Transverse colon (tissue), 4 donors: ENCODE results near the gene RAB3IL1. TPM values are rescaled to one million over a fixed set of nuclear protein-coding genes. Genes with fewer than 3 reads are reported as not detected.
"Not testable (repeated sequence)": the region's sequence is repeated elsewhere in the genome, so short reads cannot be mapped to it uniquely, and the experiment has no call there.

Experiments
- DNase-seq: peaks from one replicate; pipeline ENCODE4 v3.0.0-alpha.2; 2019
- H3K27ac ChIP-seq, 4 donors: fragments of 200-600 bp; sonication (generic); 2 replicates each; pipeline ENCODE4 v1.5.1; 2016 to 2018; ENCODE audit warnings: inconsistent platforms in 4 of 4
- H3K27me3 ChIP-seq: fragments of 200-600 bp; sonication (generic); 2 replicates; pipeline ENCODE4 v1.5.1; 2017; ENCODE audit warnings: inconsistent platforms
- H3K36me3 ChIP-seq, 4 donors: fragments of 200-600 bp; sonication (generic); 2 replicates each; pipeline ENCODE4 v1.5.1; 2017 to 2019; ENCODE audit warnings: inconsistent platforms in 4 of 4
- H3K4me1 ChIP-seq, 4 donors: fragments of 200-600 bp; sonication (generic); 2 replicates each; pipeline ENCODE4 v1.5.1; 2017 to 2020; ENCODE audit warnings: inconsistent platforms in 4 of 4
- H3K4me3 ChIP-seq, 4 donors: fragments of 200-600 bp; sonication (generic); 1 replicate in 1 of 4; 2 replicates in 3 of 4; pipeline versions ENCODE4 v1.5.1 to v1.6.1; 2017 to 2019; ENCODE audit warnings: inconsistent platforms in 4 of 4
- H3K9me3 ChIP-seq, 2 donors: fragments of 200-600 bp; sonication (generic); 2 replicates each; pipeline ENCODE4 v1.5.1; 2017 to 2019; ENCODE audit warnings: inconsistent platforms in 2 of 2
- EP300 ChIP-seq: sonication (generic); formaldehyde crosslinking; IDR thresholded peaks from one replicate; pipeline ENCODE4 v1.6.1; 2017; ENCODE audit warnings: antibody characterized with exemption, low read depth
- POLR2A ChIP-seq: fragments of 450-650 bp; IDR thresholded peaks from one replicate; pipeline ENCODE4 v1.6.1; 2016; ENCODE audit warnings: antibody characterized with exemption, mild to moderate bottlenecking, moderate library complexity
- POLR2AphosphoS5 ChIP-seq, 3 donors: sonication (generic); formaldehyde crosslinking; IDR thresholded peaks; one replicate each; pipeline ENCODE4 v1.6.1; 2016; ENCODE audit warnings: antibody characterized with exemption in 3 of 3
- WGBS, 2 donors: methylation state at CpG; one replicate each; pipeline ENCODE4 v1.1.5; 2018; ENCODE audit warnings: low coverage in 1 of 2; 5-methylcytosine and 5-hydroxymethylcytosine counted together
- in situ Hi-C, 4 donors: fragments of 200-750 bp; cut with MboI; loops; one replicate each; pipeline versions ENCODE4 v1.15.0 to v1.15.1; 2017; ENCODE audit warnings: low sequenced_read_pairs in 3 of 4, low pct_ligation_motif_present in 1 of 4, low pct_unique_long_range_greater_than_20kb in 1 of 4
- intact Hi-C: fragments of 100-400 bp; cut with DNase I; formaldehyde crosslinking; loops from one replicate; pipeline ENCODE4 v1.15.1; 2023; ENCODE audit warnings: low total_unique reads
- total RNA-seq, 4 donors: library from RNA; depleted of rRNA; stranded (reverse); fragments of >200 nt; gene quantifications; one replicate each; pipeline ENCODE4 v1.1.0, GENCODE V29; 2016
- TF ChIP-seq, protein P1 (sequence below), 5 experiments: fragments of 200-600 bp in 3 of 5; fragments of 450-650 bp in 2 of 5; sonication (generic) in 3 of 5; IDR thresholded peaks; 1 replicate in 2 of 5; 2 replicates in 3 of 5; pipeline ENCODE4 v1.5.1; 2016 to 2017; ENCODE audit warnings: antibody characterized with exemption in 5 of 5, inconsistent platforms in 3 of 5, mild to moderate bottlenecking in 2 of 5, moderate library complexity in 1 of 5

RAB3IL1 gene, protein sequence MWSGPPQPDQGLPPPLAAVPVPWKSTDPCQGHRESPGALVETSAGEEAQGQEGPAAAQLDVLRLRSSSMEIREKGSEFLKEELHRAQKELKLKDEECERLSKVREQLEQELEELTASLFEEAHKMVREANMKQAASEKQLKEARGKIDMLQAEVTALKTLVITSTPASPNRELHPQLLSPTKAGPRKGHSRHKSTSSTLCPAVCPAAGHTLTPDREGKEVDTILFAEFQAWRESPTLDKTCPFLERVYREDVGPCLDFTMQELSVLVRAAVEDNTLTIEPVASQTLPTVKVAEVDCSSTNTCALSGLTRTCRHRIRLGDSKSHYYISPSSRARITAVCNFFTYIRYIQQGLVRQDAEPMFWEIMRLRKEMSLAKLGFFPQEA
- 1 to 10 TPM; 1.2 to 7.6 (median 5.9) TPM for total RNA-seq

DNA sequence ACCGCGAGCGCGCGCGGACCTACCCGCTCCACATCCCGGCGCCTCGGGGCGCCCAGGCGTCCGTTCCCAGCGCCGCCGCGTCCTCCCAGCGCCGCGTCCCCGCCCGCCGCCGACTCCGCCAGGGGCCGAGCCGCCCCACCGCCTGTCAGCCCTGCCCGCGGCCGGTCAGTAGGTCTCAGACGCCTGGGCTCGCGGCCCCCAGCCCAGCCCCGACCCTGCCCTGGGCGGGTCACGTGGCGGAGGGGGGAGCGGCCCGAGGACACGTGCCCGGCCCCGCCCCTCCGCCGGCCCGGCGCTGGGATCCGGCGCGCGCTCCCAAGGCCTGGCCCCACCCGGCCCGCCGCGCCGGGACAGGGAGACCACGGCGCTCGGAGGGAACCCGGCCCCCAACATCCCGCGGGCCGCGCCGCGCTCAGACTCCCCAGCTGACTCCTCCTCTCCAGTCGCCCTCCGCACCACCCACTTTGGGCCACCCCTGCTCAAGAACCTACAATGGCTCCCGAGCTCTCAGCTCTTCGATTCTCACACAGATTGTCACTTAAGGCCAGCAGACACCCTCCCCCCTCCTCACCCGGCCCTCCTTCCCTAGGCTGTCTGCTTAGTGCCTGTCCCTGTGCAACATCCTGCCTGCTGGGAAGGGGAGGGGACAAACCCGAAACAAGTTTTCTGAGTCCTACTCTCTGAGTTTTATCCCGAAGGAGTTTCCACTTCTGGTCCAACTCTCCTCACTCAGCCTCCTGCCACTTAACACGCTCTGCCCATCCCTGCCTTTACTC lies at the start of gene RAB3IL1:
Gene RAB3IL1, minus strand, starts transcription at position 233 of the 776 bp plus-strand sequence. Its CDS starts 199 bp downstream, at position 34.
- DNase-seq = peak; percentile 55
- peak within 1 kb of the TSS; percentile 55 to 72 (median 65) for H3K27ac ChIP-seq
- no peaks in the 10 kb centered on the region for H3K9me3 ChIP-seq
- TF ChIP-seq POLR2AphosphoS5 (IDR thresholded peaks at IDR 0.05) = no peak
- TF ChIP-seq, protein P1, sequence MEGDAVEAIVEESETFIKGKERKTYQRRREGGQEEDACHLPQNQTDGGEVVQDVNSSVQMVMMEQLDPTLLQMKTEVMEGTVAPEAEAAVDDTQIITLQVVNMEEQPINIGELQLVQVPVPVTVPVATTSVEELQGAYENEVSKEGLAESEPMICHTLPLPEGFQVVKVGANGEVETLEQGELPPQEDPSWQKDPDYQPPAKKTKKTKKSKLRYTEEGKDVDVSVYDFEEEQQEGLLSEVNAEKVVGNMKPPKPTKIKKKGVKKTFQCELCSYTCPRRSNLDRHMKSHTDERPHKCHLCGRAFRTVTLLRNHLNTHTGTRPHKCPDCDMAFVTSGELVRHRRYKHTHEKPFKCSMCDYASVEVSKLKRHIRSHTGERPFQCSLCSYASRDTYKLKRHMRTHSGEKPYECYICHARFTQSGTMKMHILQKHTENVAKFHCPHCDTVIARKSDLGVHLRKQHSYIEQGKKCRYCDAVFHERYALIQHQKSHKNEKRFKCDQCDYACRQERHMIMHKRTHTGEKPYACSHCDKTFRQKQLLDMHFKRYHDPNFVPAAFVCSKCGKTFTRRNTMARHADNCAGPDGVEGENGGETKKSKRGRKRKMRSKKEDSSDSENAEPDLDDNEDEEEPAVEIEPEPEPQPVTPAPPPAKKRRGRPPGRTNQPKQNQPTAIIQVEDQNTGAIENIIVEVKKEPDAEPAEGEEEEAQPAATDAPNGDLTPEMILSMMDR (IDR thresholded peaks at IDR 0.05) = no peak
- TF ChIP-seq EP300 = no peak
- no peak for TF ChIP-seq POLR2A
- in situ Hi-C loops (no loop called here), intact Hi-C loops (no loop called here)
- H3K4me1 ChIP-seq = peaks cover 0 to 22% (median 10%) of the 10 kb centered on the region in 4 donors
- no peaks in the 10 kb centered on the region for H3K36me3 ChIP-seq
- 7% methylated on average over 12 of the region's 74 CpGs; no CpG with 5 or more reads in 1 of the 2 donors for WGBS, 2 donors
- H3K4me3 ChIP-seq = peak within 1 kb of the TSS; percentile 43 to 63 (median 56)
- H3K27me3 ChIP-seq = peaks cover 55% of the 10 kb centered on the region

- TF ChIP-seq, protein P1 (IDR thresholded peaks at IDR 0.05) = no peak
- no peak for TF ChIP-seq POLR2A
- peak in 1 of 3 donors; percentile 3 for TF ChIP-seq POLR2AphosphoS5 (IDR thresholded peaks at IDR 0.05)
- WGBS, 2 donors = 1 to 3% methylated on average over 6 to 13 of the region's 13 CpGs
- no peak for DNase-seq
- no peaks in the 10 kb centered on the region for H3K9me3 ChIP-seq
- H3K4me3 ChIP-seq = peak overlapping the region; percentile 82 to 95 (median 91)
- in situ Hi-C loops (no loop called here), intact Hi-C loops (no loop called here)
- peaks cover 0 to 29% (median 14%) of the 10 kb centered on the region in 4 donors for H3K36me3 ChIP-seq
- peaks cover 31 to 78% (median 65%) of the 10 kb centered on the region in 4 donors for H3K4me1 ChIP-seq
- H3K27ac ChIP-seq = peak overlapping the region; percentile 99 to 100 (median 100)
- no peaks in the 10 kb centered on the region for H3K27me3 ChIP-seq
Observed at GRCh38 chr11:61966734-61967115, 49.4 kb upstream of the RAB3IL1 start.

DNA sequence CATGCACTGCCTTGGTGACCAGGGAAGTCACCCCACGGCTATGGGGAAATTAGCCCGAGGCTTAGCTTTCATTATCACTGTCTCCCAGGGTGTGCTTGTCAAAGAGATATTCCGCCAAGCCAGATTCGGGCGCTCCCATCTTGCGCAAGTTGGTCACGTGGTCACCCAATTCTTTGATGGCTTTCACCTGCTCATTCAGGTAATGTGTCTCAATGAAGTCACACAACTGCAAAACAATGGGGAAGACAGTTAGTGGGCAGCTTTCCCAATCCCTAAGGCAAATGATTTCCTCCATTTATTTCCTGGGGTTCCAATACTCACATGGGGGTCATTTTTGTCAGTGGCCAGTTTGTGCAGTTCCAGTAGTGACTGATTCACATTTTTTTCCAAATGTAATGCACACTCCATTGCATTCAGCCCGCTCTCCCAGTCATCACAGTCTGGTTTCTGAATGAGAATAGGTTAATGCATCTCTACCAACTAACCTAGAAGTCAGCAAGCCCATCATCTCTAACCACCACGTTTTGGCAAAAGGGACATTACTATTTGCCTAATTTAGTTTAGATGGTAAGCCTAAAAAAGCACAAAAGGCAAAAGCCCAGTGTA lies 47.4 kb upstream of the RAB3IL1 start:
- peak; percentile 73 for DNase-seq
- in situ Hi-C loops, H3K27me3 ChIP-seq, intact Hi-C loops, H3K9me3 ChIP-seq: not testable (repeated sequence)
- TF ChIP-seq POLR2AphosphoS5 (IDR thresholded peaks at IDR 0.05) = peak in 1 of 3 donors; percentile 70
- 34% methylated on average over 9 of the region's 9 CpGs; no CpG with 5 or more reads in 1 of the 2 donors for WGBS, 2 donors
- Histone ChIP-seq H3K4me1 (peaks cover 21 to 71% (median 46%) of the 10 kb centered on the region in 4 donors), H3K4me3 (peak overlapping the region; percentile 5 to 95 (median 91)), H3K36me3 (peaks cover 0 to 29% (median 14%) of the 10 kb centered on the region in 4 donors), H3K27ac (peak overlapping the region; percentile 99 to 100 (median 100))

DNA sequence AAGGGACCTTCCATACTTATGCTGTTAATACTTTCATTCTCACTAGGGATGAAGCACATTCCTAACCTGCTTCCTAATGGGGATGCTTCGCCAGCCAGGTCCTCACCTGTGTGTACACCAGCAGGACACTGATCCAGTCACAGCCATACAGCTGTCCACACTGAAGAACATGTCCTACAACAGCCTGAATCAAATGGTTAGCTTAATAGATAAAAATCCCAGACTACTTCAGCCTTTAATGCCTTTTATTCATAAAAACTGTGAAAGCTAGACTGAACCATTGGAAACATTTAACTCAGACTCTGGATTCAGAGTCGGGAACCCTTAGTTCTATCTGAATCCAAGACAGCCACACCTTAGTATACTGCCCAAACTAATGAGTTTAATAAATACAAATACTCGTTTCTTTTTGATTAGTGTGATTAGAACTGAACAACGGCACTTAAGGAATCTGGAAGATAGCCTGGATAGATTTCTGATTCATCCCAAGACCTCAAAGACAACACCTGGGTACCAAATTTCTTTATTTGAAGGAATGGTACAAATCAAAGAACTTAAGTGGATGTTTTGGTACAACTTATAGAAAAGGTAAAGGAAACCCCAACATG lies 46.8 kb upstream of the RAB3IL1 start:
- DNase-seq = no peak
- Histone ChIP-seq H3K27me3 (no peaks in the 10 kb centered on the region), H3K36me3 (peaks cover 0 to 29% (median 14%) of the 10 kb centered on the region in 4 donors), H3K4me3 (peak overlapping the region in 2 of 4 donors; percentile 93 to 95), H3K27ac (peak overlapping the region; percentile 99 to 100 (median 100)), H3K4me1 (peaks cover 21 to 65% (median 40%) of the 10 kb centered on the region in 4 donors), H3K9me3 (no peaks in the 10 kb centered on the region)
- intact Hi-C loops (no loop called here), in situ Hi-C loops (no loop called here)
- TF ChIP-seq POLR2A = no peak
- TF ChIP-seq POLR2AphosphoS5 (IDR thresholded peaks at IDR 0.05) = peak in 1 of 3 donors; percentile 80
- 31 to 54% methylated on average over 3 to 4 of the region's 4 CpGs for WGBS, 2 donors
